Left lung (tissue), 14 donors: Measurements from ENCODE around the gene MAP7D3. TPM values are rescaled to one million over a fixed set of nuclear protein-coding genes. Genes with fewer than 3 reads are reported as not detected.
A peak's percentile ranks its signal among the peaks of the same experiment; 100 is the strongest.
"Not testable (repeated sequence)": the region's sequence is repeated elsewhere in the genome, so short reads cannot be mapped to it uniquely, and the experiment has no call there.

ENCODE experiments used
- ATAC-seq: fragments of 200-7000 bp; cut with Tn5 transposase; one replicate; pipeline ENCODE4 v1.9.1; 2020; ENCODE audit warnings: moderate library complexity
- DNase-seq, 4 donors: peaks; one replicate each; pipeline ENCODE4 v3.0.0-alpha.2; 2013 to 2020
- H3K27ac ChIP-seq, 2 donors: fragments of 200-600 bp; sonication (generic) in 1 of 2; one replicate each; pipeline versions ENCODE4 v1.5.0 to v1.8.0; 2020 to 2021
- H3K27me3 ChIP-seq, 2 donors: fragments of 200-600 bp; sonication (generic) in 1 of 2; one replicate each; pipeline versions ENCODE4 v1.5.0 to v1.8.0; 2020 to 2021
- H3K36me3 ChIP-seq, 2 donors: fragments of 200-600 bp; sonication (generic) in 1 of 2; one replicate each; pipeline versions ENCODE4 v1.5.0 to v1.8.0; 2020 to 2021
- H3K4me1 ChIP-seq, 2 donors: fragments of 200-600 bp; one replicate each; pipeline ENCODE4 v1.8.0; 2021
- H3K4me3 ChIP-seq, 2 donors: fragments of 200-600 bp; sonication (generic) in 1 of 2; one replicate each; pipeline versions ENCODE4 v1.5.0 to v1.8.0; 2020 to 2021; ENCODE audit warnings: mild to moderate bottlenecking in 1 of 2
- H3K9me3 ChIP-seq, 2 donors: fragments of 200-600 bp; sonication (generic) in 1 of 2; one replicate each; pipeline versions ENCODE4 v1.5.0 to v1.8.0; 2020 to 2021
- intact Hi-C, 2 donors: fragments of 100-400 bp; cut with DNase I; formaldehyde crosslinking; loops; one replicate each; pipeline versions ENCODE4 v1.11.2 to v1.14.2; 2022
- long read RNA-seq, 12 donors: library from polyadenylated mRNA in 2 of 12; unstranded in 2 of 12; transcript quantifications; one replicate each; pipeline ENCODE4 v2.0.0 and lab custom pipeline, GENCODE V29; 2019 to 2026
- polyA plus RNA-seq, 6 donors: library from polyadenylated mRNA; unstranded; fragments of 120-200 nt; gene quantifications; one replicate each; pipeline ENCODE4 v1.2.1, GENCODE V29; 2013; ENCODE audit not compliant: insufficient read length in 6 of 6
- total RNA-seq, 2 donors: library from RNA; stranded (reverse); fragmentation: NEBNext Ultra II Directional; extraction: Animal tissue kit (Norgen Biotek cat#: 25700); gene quantifications; one replicate each; pipeline ENCODE4 v1.2.1, GENCODE V29; 2021
- TF ChIP-seq, protein P1 (sequence below), 2 donors: fragments of 200-600 bp; sonication (generic) in 1 of 2; IDR thresholded peaks; one replicate each; pipeline versions ENCODE4 v1.5.0 to v1.8.0; 2021; ENCODE audit warnings: antibody characterized with exemption in 2 of 2
- donor health status: DM: no; HTN: yes; CAD: no.
- donor health status: DM: no; HTN: no; CAD: no.

Gene MAP7D3, protein sequence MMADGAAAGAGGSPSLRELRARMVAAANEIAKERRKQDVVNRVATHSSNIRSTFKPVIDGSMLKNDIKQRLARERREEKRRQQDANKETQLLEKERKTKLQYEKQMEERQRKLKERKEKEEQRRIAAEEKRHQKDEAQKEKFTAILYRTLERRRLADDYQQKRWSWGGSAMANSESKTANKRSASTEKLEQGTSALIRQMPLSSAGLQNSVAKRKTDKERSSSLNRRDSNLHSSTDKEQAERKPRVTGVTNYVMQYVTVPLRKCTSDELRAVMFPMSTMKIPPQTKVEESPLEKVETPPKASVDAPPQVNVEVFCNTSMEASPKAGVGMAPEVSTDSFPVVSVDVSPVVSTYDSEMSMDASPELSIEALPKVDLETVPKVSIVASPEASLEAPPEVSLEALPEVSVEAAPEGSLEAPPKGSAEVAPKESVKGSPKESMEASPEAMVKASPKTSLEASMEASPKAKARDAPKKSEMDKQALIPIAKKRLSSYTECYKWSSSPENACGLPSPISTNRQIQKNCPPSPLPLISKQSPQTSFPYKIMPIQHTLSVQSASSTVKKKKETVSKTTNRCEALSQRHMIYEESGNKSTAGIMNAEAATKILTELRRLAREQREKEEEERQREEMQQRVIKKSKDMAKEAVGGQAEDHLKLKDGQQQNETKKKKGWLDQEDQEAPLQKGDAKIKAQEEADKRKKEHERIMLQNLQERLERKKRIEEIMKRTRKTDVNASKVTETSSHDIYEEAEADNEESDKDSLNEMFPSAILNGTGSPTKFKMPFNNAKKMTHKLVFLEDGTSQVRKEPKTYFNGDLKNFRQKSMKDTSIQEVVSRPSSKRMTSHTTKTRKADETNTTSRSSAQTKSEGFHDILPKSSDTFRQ
- total RNA-seq, result 1 to 10 TPM; 7.6 to 9.0 TPM
- polyA plus RNA-seq, result 10 to 100 TPM; 15.1 to 19.7 (median 18.0) TPM
- long read RNA-seq, donor 1, partial matches to known transcripts, result 11 of 11 reads
- long read RNA-seq, donor 1, other reads (novel, unspliced or antisense), result 0 of 11 reads
- long read RNA-seq, donor 2, full-length matches to known transcripts, result 1 of 1 reads
- long read RNA-seq, donor 2, partial matches to known transcripts, result 0 of 1 reads
- long read RNA-seq, donor 2, other reads (novel, unspliced or antisense), result 0 of 1 reads
- long read RNA-seq, donor 3, result 0 reads
- long read RNA-seq, donor 4, partial matches to known transcripts, result 6 of 6 reads
- long read RNA-seq, donor 4, other reads (novel, unspliced or antisense), result 0 of 6 reads
- long read RNA-seq, donor 5, full-length matches to known transcripts, result 1 of 6 reads
- long read RNA-seq, donor 5, partial matches to known transcripts, result 5 of 6 reads
- long read RNA-seq, donor 5, other reads (novel, unspliced or antisense), result 0 of 6 reads
- long read RNA-seq, donor 6, result 0 reads
- long read RNA-seq, donor 7, result 0 reads
- long read RNA-seq, donor 8, full-length matches to known transcripts, result 2 of 2 reads
- long read RNA-seq, donor 8, partial matches to known transcripts, result 0 of 2 reads
- long read RNA-seq, donor 8, other reads (novel, unspliced or antisense), result 0 of 2 reads
- long read RNA-seq, donor 9, result 0 reads
- long read RNA-seq, donor 10, partial matches to known transcripts, result 5 of 6 reads
- long read RNA-seq, donor 10, other reads (novel, unspliced or antisense), result 1 of 6 reads
- long read RNA-seq, donor 11, result 0 reads
- long read RNA-seq, donor 12, result 0 reads

DNA sequence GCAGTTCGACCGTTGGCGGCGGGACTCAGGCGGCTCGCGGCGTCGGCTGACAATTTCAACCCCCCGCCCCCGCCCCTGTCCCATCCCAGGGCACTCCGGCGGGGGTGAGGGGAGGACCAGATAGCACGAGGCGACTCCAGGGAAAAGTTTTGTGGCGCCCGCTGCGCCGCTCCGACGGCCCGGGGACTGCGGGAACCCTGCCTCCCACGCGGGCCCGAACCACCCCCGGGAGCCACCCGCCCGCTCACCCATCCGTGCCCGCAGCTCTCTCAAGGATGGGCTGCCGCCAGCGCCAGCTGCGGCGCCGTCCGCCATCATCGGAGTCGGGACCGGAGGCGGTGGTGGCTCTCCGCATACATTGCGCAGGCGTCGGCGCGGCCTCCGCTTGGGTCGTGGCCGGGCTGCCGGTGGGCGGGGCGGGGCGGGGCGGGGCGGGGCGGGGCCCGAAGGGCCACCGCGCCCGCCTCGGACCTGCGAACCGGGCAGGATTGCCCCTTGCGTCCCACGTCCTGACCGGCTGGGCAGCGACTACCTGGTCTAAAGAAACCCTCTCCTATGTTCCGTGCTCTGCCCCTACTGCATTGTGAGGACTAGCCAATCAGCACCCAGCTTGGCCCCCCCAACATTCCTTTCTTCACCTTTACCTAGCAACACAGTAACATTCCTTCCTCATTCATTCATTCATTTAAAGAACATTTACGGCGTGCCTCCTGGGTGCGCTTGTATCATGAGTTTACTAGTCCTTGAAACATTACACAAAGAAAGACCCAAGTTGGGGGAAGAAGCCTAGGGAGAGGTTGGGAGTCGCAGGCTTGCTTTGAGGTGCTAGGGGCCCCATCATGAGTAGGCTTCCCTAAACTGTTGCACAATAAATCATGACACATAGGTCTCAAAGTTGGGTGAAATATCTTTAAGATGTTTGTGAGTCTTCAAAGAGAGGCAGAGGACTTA is at the start of gene MAP7D3:
TSS of gene MAP7D3 (minus strand) at position 360 of the 951 bp plus-strand sequence. CDS start at position 318, 42 bp downstream.
- intact Hi-C loops, result no loop called here
- peak within 1 kb of the TSS; percentile 24 to 64 for H3K27ac ChIP-seq
- no peaks in the 10 kb centered on the region for H3K4me1 ChIP-seq
- H3K9me3 ChIP-seq, result no peaks in the 10 kb centered on the region
- H3K36me3 ChIP-seq, result no peaks in the 10 kb centered on the region
- TF ChIP-seq, protein P1, sequence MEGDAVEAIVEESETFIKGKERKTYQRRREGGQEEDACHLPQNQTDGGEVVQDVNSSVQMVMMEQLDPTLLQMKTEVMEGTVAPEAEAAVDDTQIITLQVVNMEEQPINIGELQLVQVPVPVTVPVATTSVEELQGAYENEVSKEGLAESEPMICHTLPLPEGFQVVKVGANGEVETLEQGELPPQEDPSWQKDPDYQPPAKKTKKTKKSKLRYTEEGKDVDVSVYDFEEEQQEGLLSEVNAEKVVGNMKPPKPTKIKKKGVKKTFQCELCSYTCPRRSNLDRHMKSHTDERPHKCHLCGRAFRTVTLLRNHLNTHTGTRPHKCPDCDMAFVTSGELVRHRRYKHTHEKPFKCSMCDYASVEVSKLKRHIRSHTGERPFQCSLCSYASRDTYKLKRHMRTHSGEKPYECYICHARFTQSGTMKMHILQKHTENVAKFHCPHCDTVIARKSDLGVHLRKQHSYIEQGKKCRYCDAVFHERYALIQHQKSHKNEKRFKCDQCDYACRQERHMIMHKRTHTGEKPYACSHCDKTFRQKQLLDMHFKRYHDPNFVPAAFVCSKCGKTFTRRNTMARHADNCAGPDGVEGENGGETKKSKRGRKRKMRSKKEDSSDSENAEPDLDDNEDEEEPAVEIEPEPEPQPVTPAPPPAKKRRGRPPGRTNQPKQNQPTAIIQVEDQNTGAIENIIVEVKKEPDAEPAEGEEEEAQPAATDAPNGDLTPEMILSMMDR (IDR thresholded peaks at IDR 0.05), result no peak
- peak within 1 kb of the TSS; percentile 54 to 63 for H3K4me3 ChIP-seq
- peaks cover 0 to 8% of the 10 kb centered on the region in 2 donors for H3K27me3 ChIP-seq
- DNase-seq, result peak; percentile 29 to 91 (median 70)
- peak; percentile 96 for ATAC-seq

DNA sequence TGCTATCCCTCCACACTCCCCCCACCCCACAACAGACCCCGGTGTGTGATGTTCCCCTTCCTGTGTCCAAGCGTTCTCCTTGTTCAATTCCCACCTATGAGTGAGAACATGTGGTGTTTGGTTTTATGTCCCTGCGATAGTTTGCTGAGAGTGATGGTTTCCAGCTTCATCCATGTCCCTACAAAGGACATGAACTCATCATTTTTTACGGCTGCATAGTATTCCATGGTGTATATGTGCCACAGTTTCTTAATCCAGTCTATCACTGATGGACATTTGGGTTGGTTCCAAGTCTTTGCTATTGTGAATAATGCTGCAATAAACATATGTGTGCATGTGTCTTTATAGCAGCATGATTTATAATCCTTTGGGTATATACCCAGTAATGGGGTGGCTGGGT is 49.5 kb upstream of the MAP7D3 start, which contains the start of gene ADGRG4:
TSS of gene ADGRG4 (plus strand) at position 243 of the 400 bp plus-strand sequence. CDS start 7,815 bp downstream, outside the sequence.
- H3K9me3 ChIP-seq, DNase-seq, intact Hi-C loops, H3K4me1 ChIP-seq, H3K27me3 ChIP-seq, ATAC-seq, H3K27ac ChIP-seq, H3K36me3 ChIP-seq, H3K4me3 ChIP-seq: not testable (repeated sequence)

DNA sequence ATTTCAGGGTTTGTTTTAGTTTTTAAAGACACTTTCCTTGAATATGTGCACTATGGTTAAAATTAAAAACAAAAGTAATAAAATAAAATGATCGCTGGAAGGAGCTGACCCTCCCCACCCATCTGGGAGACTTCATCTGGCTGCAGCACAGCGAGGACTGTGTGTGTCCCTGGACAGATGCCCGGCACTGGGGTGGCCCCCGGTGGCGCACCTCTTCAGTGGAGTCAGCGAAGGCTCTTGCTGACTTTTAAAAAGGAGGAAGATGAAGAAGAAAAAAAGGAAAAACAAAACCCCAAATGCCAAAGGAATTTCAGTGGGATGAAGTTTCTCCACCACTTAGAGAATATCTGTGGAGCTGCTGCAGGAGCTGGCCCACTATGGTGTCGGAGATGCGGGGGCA is 44.2 kb upstream of the MAP7D3 start:
- H3K27me3 ChIP-seq, result no peaks in the 10 kb centered on the region
- H3K9me3 ChIP-seq, result no peaks in the 10 kb centered on the region
- intact Hi-C loops, result no loop called here
- no peaks in the 10 kb centered on the region for H3K4me1 ChIP-seq
- ATAC-seq (no peak), DNase-seq (no peak)
- no peak overlapping the region for H3K27ac ChIP-seq
- TF ChIP-seq, protein P1 (IDR thresholded peaks at IDR 0.05), result no peak
- H3K4me3 ChIP-seq, result no peak overlapping the region
- no peaks in the 10 kb centered on the region for H3K36me3 ChIP-seq

DNA sequence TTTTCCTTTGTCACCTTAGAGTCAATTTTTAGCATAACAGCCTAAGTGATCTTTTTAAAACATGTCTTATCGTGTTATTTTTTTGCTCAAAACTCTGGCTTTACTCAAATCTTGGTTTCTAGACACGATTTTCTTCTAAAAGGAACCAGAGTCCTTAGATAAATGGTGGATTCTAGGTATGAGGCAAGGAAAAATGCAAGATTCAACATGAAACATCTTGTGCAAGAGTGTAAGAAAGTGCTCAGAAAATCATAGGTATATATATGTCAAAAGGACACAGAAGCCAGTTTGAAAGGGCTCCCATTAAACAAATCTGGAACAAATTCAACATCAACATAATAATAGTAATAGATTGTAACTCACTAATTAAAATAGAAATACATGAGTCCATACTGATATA is 41.5 kb upstream of the MAP7D3 start:
- Histone ChIP-seq H3K4me1 (no peaks in the 10 kb centered on the region), H3K27ac (no peak overlapping the region), H3K36me3 (no peaks in the 10 kb centered on the region), H3K9me3 (no peaks in the 10 kb centered on the region), H3K27me3 (no peaks in the 10 kb centered on the region), H3K4me3 (no peak overlapping the region)
- ATAC-seq (no peak), DNase-seq (no peak)
- TF ChIP-seq, protein P1 (IDR thresholded peaks at IDR 0.05), result no peak
- intact Hi-C loops, result no loop called here
